Mammary epithelial cell (primary cell): ENCODE measurements around the gene PCAT6.

ENCODE experiments used
- EZH2 ChIP-seq: IDR thresholded peaks from 2 replicates; pipeline ENCODE4 v1.6.1; 2012; ENCODE audit warnings: low read length, inconsistent platforms, borderline replicate concordance
- TF ChIP-seq, protein P1 (sequence below), 2 donors: IDR thresholded peaks in 1 of 2; conservative IDR thresholded peaks in 1 of 2; 2 replicates each; pipeline ENCODE4 v1.5.1; 2011 to 2012; ENCODE audit warnings: inconsistent platforms in 2 of 2, low read length in 2 of 2, mild to moderate bottlenecking in 2 of 2, control low read depth in 1 of 2, low read depth in 1 of 2; ENCODE audit not compliant: insufficient read depth in 1 of 2; ENCODE audit errors: extremely low read depth in 1 of 2

DNA sequence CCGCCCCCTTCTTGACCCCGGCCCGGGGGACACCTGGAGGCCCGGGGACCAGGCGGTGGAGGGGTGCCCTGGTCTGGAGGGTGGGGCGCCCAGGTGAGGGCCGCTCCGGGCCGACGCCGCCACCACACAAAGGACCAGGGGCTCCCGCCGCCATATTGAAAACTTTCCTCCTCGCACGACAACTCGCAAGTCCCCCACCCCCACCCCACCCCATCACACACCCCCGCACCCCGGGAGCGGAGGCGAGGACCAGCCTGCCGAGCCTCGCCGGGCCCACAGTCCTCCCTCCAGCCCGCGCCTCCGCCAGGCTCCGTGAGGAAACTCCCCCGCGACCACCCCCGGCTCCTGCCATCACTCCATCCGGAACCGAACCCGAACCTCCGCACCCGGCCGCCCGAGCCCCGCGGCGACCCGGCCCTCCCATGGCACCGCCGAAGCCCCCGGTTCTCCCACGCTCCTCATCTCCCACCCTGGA is 3.3 kb upstream of the PCAT6 start:
- TF ChIP-seq, protein P1, sequence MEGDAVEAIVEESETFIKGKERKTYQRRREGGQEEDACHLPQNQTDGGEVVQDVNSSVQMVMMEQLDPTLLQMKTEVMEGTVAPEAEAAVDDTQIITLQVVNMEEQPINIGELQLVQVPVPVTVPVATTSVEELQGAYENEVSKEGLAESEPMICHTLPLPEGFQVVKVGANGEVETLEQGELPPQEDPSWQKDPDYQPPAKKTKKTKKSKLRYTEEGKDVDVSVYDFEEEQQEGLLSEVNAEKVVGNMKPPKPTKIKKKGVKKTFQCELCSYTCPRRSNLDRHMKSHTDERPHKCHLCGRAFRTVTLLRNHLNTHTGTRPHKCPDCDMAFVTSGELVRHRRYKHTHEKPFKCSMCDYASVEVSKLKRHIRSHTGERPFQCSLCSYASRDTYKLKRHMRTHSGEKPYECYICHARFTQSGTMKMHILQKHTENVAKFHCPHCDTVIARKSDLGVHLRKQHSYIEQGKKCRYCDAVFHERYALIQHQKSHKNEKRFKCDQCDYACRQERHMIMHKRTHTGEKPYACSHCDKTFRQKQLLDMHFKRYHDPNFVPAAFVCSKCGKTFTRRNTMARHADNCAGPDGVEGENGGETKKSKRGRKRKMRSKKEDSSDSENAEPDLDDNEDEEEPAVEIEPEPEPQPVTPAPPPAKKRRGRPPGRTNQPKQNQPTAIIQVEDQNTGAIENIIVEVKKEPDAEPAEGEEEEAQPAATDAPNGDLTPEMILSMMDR (conservative IDR thresholded peaks at IDR 0.05 in 1 of 2, IDR thresholded peaks at IDR 0.05 in 1 of 2; ENCODE audit: extremely low read depth in 1 of 2, insufficient read depth in 1 of 2, low read depth in 1 of 2, low read length in 2 of 2), result no peak
- no peak for TF ChIP-seq EZH2
